Neural cell (in vitro differentiated cells): ENCODE data around the gene AP5B1. TPM values are rescaled to one million over a fixed set of nuclear protein-coding genes. Genes with fewer than 3 reads are reported as not detected.

ENCODE experiments used
- H2AFZ ChIP-seq: fragments of 200-600, 300-800 bp; sonication (generic), shearing (Covaris generic); 2 replicates; pipeline ENCODE4 v1.6.0; 2014; ENCODE audit warnings: low read depth, mild to moderate bottlenecking, antibody characterized with exemption, low read length, moderate library complexity
- H3F3A ChIP-seq: fragments of 200-600 bp; shearing (Covaris generic); 2 replicates; pipeline ENCODE4 v1.6.1; 2016; ENCODE audit warnings: mild to moderate bottlenecking, moderate library complexity, mixed read lengths, antibody characterized with exemption, low read length; ENCODE audit not compliant: insufficient read depth, poor library complexity, severe bottlenecking
- H3K27ac ChIP-seq: fragments of 200-600, 300-800 bp; sonication (generic), shearing (Covaris generic); 2 replicates; pipeline ENCODE4 v1.5.1; 2014; ENCODE audit warnings: mild to moderate bottlenecking, low read length, moderate library complexity
- H3K27me3 ChIP-seq: fragments of 300-800, 200-600 bp; sonication (generic), shearing (Covaris generic); 2 replicates; pipeline ENCODE4 v1.6.0; 2014; ENCODE audit warnings: mild to moderate bottlenecking, low read depth, low read length, moderate library complexity; ENCODE audit not compliant: insufficient read depth
- H3K36me3 ChIP-seq: fragments of 300-800, 200-600 bp; sonication (generic), shearing (Covaris generic); 2 replicates; pipeline ENCODE4 v1.5.1; 2014; ENCODE audit warnings: mild to moderate bottlenecking, antibody characterized with exemption, low read length, moderate library complexity; ENCODE audit not compliant: insufficient read depth
- H3K4me2 ChIP-seq: fragments of 300-800, 200-600 bp; sonication (generic), shearing (Covaris generic); 2 replicates; pipeline ENCODE4 v1.6.0; 2014; ENCODE audit warnings: mild to moderate bottlenecking, low read length
- H3K4me3 ChIP-seq: fragments of 300-800, 200-600 bp; sonication (generic), shearing (Covaris generic); 2 replicates; pipeline ENCODE4 v1.5.1; 2014; ENCODE audit warnings: mild to moderate bottlenecking, low read length, moderate library complexity
- H3K79me2 ChIP-seq: fragments of 200-600 bp; shearing (Covaris generic); replicated peaks from 2 replicates; pipeline ENCODE4 v1.6.0; 2014; ENCODE audit warnings: mild to moderate bottlenecking, low read length, moderate library complexity; ENCODE audit not compliant: insufficient read depth
- H3K9ac ChIP-seq: fragments of 300-800, 200-600 bp; sonication (generic), shearing (Covaris generic); 2 replicates; pipeline ENCODE4 v1.6.1; 2016; ENCODE audit warnings: mild to moderate bottlenecking, low read length, mixed read lengths
- H3K9me2 ChIP-seq: fragments of 200-600 bp; shearing (Covaris generic); 2 replicates; pipeline ENCODE4 v1.6.1; 2016; ENCODE audit warnings: mild to moderate bottlenecking, low read length, mixed read lengths; ENCODE audit not compliant: insufficient read depth
- H3K9me3 ChIP-seq: fragments of 200-600, 300-800 bp; sonication (generic), shearing (Covaris generic); 2 replicates; pipeline ENCODE4 v1.6.1; 2016; ENCODE audit warnings: mild to moderate bottlenecking, mixed run types, low read length, moderate library complexity, mixed read lengths
- H4K20me1 ChIP-seq: fragments of 200-600 bp; shearing (Covaris generic); 2 replicates; pipeline ENCODE4 v1.6.1; 2016; ENCODE audit warnings: mild to moderate bottlenecking, mixed run types; ENCODE audit not compliant: insufficient read depth
- EP300 ChIP-seq: fragments of 450-650 bp; conservative IDR thresholded peaks from 2 replicates; pipeline ENCODE4 v1.6.1; 2014; ENCODE audit warnings: antibody characterized with exemption, mild to moderate bottlenecking, moderate library complexity; ENCODE audit not compliant: poor library complexity, severe bottlenecking
- EZH2 ChIP-seq: fragments of 200-600, 300-800 bp; shearing (Covaris generic), sonication (generic); IDR thresholded peaks from 2 replicates; pipeline ENCODE4 v1.6.1; 2014; ENCODE audit warnings: antibody characterized with exemption, low read length, borderline replicate concordance, mild to moderate bottlenecking; ENCODE audit not compliant: insufficient read depth, poor library complexity, severe bottlenecking
- MXI1 ChIP-seq: fragments of 450-650 bp; conservative IDR thresholded peaks from 2 replicates; pipeline ENCODE4 v1.6.1; 2014; ENCODE audit warnings: antibody characterized with exemption, mild to moderate bottlenecking; ENCODE audit not compliant: poor library complexity, severe bottlenecking
- POLR2AphosphoS5 ChIP-seq: IDR thresholded peaks from 2 replicates; pipeline ENCODE4 v1.6.1; 2012
- RAD21 ChIP-seq: fragments of 450-650 bp; conservative IDR thresholded peaks from 2 replicates; pipeline ENCODE4 v1.6.1; 2014; ENCODE audit warnings: antibody characterized with exemption, mild to moderate bottlenecking, moderate library complexity
- REST ChIP-seq: IDR thresholded peaks from 2 replicates; pipeline ENCODE4 v1.6.1; 2012; ENCODE audit warnings: borderline replicate concordance
- SMC3 ChIP-seq: fragments of 450-650 bp; conservative IDR thresholded peaks from 2 replicates; pipeline ENCODE4 v1.6.1; 2014; ENCODE audit warnings: antibody characterized with exemption, mild to moderate bottlenecking, moderate library complexity; ENCODE audit not compliant: poor library complexity
- TAF1 ChIP-seq: IDR thresholded peaks from 2 replicates; pipeline ENCODE4 v1.6.1; 2012; ENCODE audit warnings: low read depth
- polyA plus RNA-seq: library from polyadenylated mRNA; depleted of rRNA; stranded (reverse); fragments of >200 nt; gene quantifications from 2 replicates; pipeline ENCODE4 v1.2.3, GENCODE V29; 2014
- TF ChIP-seq, protein P1 (sequence below): fragments of 450-650 bp; IDR thresholded peaks from 2 replicates; pipeline ENCODE4 v1.5.1; 2014; ENCODE audit warnings: antibody characterized with exemption, mild to moderate bottlenecking, moderate library complexity; ENCODE audit not compliant: poor library complexity, severe bottlenecking

AP5B1 gene
- polyA plus RNA-seq, 1 donor from 2014 or later, result 0.52 TPM

- no peak for TF ChIP-seq POLR2AphosphoS5
- no peak for TF ChIP-seq MXI1
- TF ChIP-seq, protein P1, sequence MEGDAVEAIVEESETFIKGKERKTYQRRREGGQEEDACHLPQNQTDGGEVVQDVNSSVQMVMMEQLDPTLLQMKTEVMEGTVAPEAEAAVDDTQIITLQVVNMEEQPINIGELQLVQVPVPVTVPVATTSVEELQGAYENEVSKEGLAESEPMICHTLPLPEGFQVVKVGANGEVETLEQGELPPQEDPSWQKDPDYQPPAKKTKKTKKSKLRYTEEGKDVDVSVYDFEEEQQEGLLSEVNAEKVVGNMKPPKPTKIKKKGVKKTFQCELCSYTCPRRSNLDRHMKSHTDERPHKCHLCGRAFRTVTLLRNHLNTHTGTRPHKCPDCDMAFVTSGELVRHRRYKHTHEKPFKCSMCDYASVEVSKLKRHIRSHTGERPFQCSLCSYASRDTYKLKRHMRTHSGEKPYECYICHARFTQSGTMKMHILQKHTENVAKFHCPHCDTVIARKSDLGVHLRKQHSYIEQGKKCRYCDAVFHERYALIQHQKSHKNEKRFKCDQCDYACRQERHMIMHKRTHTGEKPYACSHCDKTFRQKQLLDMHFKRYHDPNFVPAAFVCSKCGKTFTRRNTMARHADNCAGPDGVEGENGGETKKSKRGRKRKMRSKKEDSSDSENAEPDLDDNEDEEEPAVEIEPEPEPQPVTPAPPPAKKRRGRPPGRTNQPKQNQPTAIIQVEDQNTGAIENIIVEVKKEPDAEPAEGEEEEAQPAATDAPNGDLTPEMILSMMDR, result no peak
- TF ChIP-seq REST, result no peak
- TF ChIP-seq SMC3, result no peak
- TF ChIP-seq TAF1, result no peak
- no peak for TF ChIP-seq EZH2
- H3K27me3 ChIP-seq, result peaks cover 5% of the 10 kb centered on the region
- no peak overlapping the region for H3K9ac ChIP-seq
- H3K27ac ChIP-seq, result no peak overlapping the region
- no peak overlapping the region for H3K4me3 ChIP-seq
- H3K4me2 ChIP-seq, result no peak overlapping the region
- no peaks in the 10 kb centered on the region for H3F3A ChIP-seq
- H3K9me3 ChIP-seq, result no peaks in the 10 kb centered on the region
- H2AFZ ChIP-seq, result no peak overlapping the region
- H3K36me3 ChIP-seq, result no peaks in the 10 kb centered on the region
- H3K79me2 ChIP-seq, result no peaks in the 10 kb centered on the region
- H4K20me1 ChIP-seq, result no peaks in the 10 kb centered on the region
- no peaks in the 10 kb centered on the region for H3K9me2 ChIP-seq
Observed at GRCh38 chr11:65744699-65745042, 36.1 kb downstream of the AP5B1 start.

DNA sequence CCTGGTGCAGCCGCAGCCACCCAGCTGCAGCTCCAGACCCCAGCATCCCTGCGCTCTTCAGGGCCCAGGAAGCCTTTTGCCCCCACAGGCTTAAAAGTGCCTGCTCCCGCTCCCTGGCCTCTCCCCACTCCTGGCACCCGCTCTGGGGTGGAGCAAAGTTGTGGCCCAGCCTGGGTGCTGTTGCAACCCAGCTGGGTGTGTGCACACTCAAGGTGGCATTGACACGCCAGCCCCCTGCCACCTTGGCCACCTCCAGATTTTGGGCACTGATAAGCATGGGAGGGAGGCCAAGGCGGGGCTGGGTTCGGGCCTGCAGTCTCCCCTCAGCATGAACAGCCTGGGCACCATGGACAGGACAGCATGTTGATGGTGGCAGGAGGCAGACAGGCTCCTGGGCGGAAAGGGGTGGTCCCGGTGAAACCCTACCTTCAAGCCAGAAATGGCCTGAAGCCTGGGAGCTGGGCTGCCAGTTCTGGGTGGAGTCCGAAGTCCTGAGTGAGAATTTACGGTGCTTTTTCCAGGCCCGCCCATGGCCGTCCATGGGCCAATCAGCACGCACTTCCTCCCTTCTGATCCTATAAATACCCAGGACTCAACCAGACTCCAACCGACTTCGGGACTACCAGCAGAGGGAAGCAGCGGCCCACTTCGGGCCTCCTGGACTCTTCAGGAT is 36.6 kb downstream of the AP5B1 start:
- no peaks in the 10 kb centered on the region for H3K9me2 ChIP-seq
- no peaks in the 10 kb centered on the region for H3K9me3 ChIP-seq
- no peak overlapping the region for H3K27ac ChIP-seq
- H3F3A ChIP-seq, result no peaks in the 10 kb centered on the region
- TF ChIP-seq EP300 (no peak), EZH2 (no peak), TAF1 (no peak), REST (no peak), SMC3 (no peak), MXI1 (no peak), POLR2AphosphoS5 (no peak), RAD21 (no peak)
- TF ChIP-seq, protein P1, result no peak
- no peaks in the 10 kb centered on the region for H3K79me2 ChIP-seq
- H3K4me3 ChIP-seq, result no peak overlapping the region
- no peak overlapping the region for H3K4me2 ChIP-seq
- H3K36me3 ChIP-seq, result no peaks in the 10 kb centered on the region
- no peaks in the 10 kb centered on the region for H4K20me1 ChIP-seq
- no peak overlapping the region for H3K9ac ChIP-seq
- no peaks in the 10 kb centered on the region for H3K27me3 ChIP-seq
- H2AFZ ChIP-seq, result no peak overlapping the region
